Stimulated activated naive CD8-positive, alpha-beta T cell treated with anti-CD3 and anti-CD28 coated beads, Interleukin-15, Interleukin-2, amounts not matched to agents 100 ng/mL and 50 ng/mL, for 24 hours (primary cell): Measurements from ENCODE around the gene KAZN.

ENCODE experiments used
- H3K27ac Mint-ChIP-seq: one replicate; pipeline ENCODE4 v1.8.0; 2021; ENCODE audit warnings: mild to moderate bottlenecking, mixed read lengths
- H3K27me3 Mint-ChIP-seq: one replicate; pipeline ENCODE4 v1.8.0; 2021; ENCODE audit warnings: mixed read lengths
- H3K36me3 Mint-ChIP-seq: one replicate; pipeline ENCODE4 v1.8.0; 2021; ENCODE audit warnings: low read depth, mixed read lengths
- H3K4me1 Mint-ChIP-seq: one replicate; pipeline ENCODE4 v1.8.0; 2021; ENCODE audit warnings: low read depth, mixed read lengths
- H3K4me3 Mint-ChIP-seq: one replicate; pipeline ENCODE4 v1.8.0; 2021; ENCODE audit warnings: mild to moderate bottlenecking, mixed read lengths
- H3K9me3 Mint-ChIP-seq: one replicate; pipeline ENCODE4 v1.8.0; 2021; ENCODE audit warnings: mixed read lengths

Gene KAZN

DNA sequence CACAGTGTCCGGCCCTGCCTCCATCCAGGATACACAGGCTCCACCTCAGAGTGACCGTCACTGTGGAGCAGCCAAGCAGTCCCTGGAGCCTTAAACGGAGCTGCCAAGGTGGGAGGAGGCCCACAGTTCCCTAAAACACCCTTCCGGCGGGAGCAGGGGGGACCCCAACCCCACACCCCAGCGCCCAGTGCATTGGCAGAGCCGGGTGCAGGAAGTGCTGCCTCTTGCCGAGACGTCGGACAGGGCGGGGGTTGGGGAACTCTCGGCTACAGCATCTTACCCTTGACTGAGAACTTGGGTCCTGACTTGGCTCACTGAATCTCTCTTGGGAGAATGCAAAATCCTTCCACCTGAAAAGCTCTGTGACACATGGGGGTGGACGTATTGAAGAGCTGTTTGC is 516.4 kb downstream of the KAZN start:
- Mint-ChIP-seq H3K9me3 (no peaks in the 10 kb centered on the region), H3K4me1 (peaks cover 7% of the 10 kb centered on the region), H3K27me3 (peaks cover 4% of the 10 kb centered on the region), H3K36me3 (no peaks in the 10 kb centered on the region), H3K27ac (no peak overlapping the region), H3K4me3 (no peak overlapping the region)

DNA sequence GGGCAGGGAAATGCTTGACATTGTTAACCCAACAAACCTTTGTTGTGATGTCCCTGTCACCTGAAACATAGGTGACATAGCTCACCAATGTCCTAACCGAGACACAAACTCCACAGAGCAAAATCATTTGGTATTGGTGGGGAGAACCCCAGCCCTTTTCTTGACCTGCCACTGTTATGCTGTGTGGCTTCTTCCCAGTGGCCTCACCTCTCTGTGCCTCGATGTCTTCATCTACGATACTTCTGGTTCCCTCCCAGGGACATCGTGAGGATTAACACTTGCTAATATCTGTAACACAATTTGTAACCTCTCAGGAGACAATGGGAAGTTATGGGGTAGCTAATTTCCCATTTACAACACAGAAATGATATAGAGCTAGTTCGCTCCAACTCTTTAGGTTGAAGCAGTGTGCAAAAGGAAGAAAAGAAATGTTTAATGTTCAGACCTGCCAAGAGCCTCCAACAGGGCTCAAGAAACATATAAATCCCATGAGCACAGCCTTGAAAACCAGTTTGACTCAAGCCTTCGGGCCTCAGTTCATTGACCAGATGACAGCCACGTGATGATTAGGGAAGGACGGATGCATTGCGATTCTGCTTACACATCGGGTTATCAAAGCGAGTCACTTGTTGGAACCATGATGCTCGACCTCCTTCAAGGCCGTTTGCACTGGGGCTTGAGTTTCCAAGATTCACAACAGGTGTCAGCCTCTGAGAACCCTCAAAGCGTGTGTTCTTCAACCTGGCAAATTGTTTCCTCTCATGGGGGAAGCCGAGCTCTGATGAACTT is 517.3 kb downstream of the KAZN start:
- H3K27ac Mint-ChIP-seq: no peak overlapping the region
- no peak overlapping the region for H3K4me3 Mint-ChIP-seq
- peaks cover 4% of the 10 kb centered on the region for H3K27me3 Mint-ChIP-seq
- peaks cover 7% of the 10 kb centered on the region for H3K4me1 Mint-ChIP-seq
- no peaks in the 10 kb centered on the region for H3K36me3 Mint-ChIP-seq
- no peaks in the 10 kb centered on the region for H3K9me3 Mint-ChIP-seq

DNA sequence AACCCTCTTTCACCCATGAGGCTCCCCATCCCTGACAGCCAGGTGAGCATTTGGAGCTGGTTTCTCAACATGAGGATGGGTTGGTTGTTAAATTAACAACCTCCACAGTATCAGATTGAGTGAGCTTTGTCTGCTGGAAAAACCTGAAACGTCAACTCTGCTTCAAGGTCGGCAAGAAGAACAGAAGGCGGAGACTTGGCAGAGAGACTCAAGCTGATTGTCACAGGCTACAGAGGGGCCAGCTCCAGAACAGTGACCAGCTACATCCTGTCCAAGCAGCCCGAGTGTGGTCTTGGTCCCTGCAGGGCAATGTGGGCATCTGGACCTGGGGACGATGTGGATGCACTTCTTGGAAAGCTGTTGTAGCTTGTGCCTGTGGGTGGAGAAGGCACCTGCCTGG is 518.5 kb downstream of the KAZN start:
- H3K27me3 Mint-ChIP-seq: peaks cover 4% of the 10 kb centered on the region
- H3K9me3 Mint-ChIP-seq: no peaks in the 10 kb centered on the region
- H3K27ac Mint-ChIP-seq: no peak overlapping the region
- H3K36me3 Mint-ChIP-seq: no peaks in the 10 kb centered on the region
- H3K4me1 Mint-ChIP-seq: peaks cover 6% of the 10 kb centered on the region
- no peak overlapping the region for H3K4me3 Mint-ChIP-seq

DNA sequence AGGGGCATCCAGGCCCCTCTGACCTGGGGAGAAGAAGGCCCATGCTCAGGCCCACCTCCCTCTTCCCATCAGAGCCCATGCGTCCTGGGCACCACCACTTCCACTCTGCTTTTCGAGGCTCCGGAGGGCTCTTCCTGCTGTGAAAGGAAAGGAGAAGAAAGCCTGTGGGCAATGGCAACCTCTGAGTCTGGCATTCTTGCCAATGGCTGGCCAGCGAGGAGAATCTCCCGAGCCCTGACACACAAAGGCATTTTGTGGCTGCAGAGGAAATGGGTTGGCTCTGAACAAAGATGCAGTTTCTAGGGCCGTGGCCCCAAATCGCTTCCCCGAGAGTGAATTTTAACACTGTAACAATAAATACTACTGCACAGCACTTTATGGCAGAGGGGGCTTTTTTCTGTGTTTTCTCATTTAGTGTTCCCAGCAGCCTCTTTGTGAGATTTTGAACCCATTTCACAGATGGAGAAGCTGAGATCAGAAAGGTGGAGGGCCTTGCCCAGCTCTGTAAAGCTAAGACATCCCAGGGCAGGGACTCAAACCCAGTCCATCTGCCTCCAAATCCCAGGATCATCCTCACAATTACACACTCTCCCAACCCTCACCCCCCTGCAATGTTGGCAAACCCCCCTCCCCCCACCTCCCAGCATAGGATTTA is 519.3 kb downstream of the KAZN start:
- no peak overlapping the region for H3K27ac Mint-ChIP-seq
- peaks cover 4% of the 10 kb centered on the region for H3K27me3 Mint-ChIP-seq

DNA sequence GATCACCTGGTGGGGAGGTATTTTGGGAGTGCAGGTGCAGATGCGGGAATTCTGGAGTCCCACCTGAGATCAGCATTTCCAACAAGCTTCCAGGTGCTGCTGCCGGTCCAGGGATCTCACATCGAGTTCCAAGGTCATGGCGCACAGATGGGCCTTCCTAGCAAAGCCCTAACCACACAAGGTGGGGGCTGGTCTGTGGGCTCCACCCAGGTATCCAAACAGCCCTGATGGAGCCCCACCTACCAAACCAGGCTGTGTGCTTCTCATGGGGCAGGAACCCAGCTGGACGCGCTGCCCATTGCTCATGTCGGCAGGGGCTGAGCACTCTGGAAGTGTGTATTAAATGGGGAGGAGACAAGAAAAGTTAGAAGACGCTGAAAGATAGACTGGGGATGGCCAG is 520.1 kb downstream of the KAZN start:
- no peak overlapping the region for H3K4me3 Mint-ChIP-seq
- peaks cover 4% of the 10 kb centered on the region for H3K27me3 Mint-ChIP-seq
- no peak overlapping the region for H3K27ac Mint-ChIP-seq
- H3K9me3 Mint-ChIP-seq: no peaks in the 10 kb centered on the region
- H3K4me1 Mint-ChIP-seq: no peaks in the 10 kb centered on the region
- H3K36me3 Mint-ChIP-seq: no peaks in the 10 kb centered on the region

More for the DNA sequence above, 519.3 kb downstream of the KAZN start:
- no peak overlapping the region for H3K4me3 Mint-ChIP-seq
- H3K36me3 Mint-ChIP-seq: no peaks in the 10 kb centered on the region
- H3K4me1 Mint-ChIP-seq: no peaks in the 10 kb centered on the region
- no peaks in the 10 kb centered on the region for H3K9me3 Mint-ChIP-seq

DNA sequence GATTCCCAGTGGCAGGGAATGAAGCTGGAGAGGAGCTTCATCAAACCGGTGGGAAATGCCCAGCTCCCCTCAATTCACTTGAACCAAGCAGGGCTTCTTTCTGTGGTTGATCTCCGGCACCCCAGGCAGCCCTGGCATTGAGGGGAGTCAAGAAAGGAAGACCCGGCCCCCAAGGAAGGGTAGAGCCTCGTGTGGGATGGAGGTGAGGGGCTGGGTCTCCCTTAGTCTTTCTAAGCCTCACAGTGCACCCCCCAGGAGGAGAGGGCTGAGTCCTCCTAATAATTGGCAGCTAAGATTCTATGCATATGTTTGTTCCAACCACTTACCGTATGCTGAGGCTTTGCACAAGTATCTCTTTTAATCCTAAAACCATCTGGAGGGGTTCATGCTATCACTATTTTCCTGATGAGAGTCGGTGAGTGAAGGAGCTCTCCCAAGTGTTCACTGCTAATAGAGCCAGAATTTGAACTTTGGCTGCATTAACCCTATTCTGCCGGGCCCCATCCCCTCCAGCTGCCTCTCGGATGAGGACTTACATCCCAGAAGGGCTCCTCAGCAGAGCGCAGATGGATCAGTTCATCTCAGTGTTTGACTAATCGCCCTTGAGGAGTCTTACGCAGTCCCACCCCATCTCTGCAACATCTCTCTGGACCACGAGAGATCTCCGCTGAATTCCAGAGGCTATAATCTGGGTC is 521.9 kb downstream of the KAZN start:
- Mint-ChIP-seq H3K9me3 (no peaks in the 10 kb centered on the region), H3K36me3 (no peaks in the 10 kb centered on the region), H3K4me3 (no peak overlapping the region), H3K4me1 (no peaks in the 10 kb centered on the region), H3K27me3 (no peaks in the 10 kb centered on the region), H3K27ac (no peak overlapping the region)

DNA sequence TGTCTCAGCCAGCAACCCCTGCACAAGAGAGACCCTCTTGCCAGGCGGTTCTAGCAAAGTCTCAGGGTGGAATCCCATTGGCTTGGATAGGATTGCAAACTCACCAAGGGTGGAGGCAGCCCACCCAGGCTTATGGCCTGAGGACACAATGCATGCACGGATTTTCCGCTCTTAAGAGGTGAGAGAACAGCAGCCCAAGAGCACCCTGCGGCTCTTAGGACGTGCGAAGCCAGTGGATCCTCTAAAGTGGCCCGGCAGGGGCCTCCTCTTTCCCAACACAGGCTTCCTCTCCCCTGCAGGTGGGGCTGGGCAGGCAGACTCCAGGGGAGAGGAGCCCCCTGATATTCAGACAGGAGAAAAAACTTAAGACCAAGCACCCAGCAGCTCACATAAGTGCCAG is 523.8 kb downstream of the KAZN start:
- H3K27ac Mint-ChIP-seq: no peak overlapping the region
- H3K27me3 Mint-ChIP-seq: no peaks in the 10 kb centered on the region
- no peaks in the 10 kb centered on the region for H3K4me1 Mint-ChIP-seq
- no peaks in the 10 kb centered on the region for H3K36me3 Mint-ChIP-seq
- no peak overlapping the region for H3K4me3 Mint-ChIP-seq
- H3K9me3 Mint-ChIP-seq: no peaks in the 10 kb centered on the region

DNA sequence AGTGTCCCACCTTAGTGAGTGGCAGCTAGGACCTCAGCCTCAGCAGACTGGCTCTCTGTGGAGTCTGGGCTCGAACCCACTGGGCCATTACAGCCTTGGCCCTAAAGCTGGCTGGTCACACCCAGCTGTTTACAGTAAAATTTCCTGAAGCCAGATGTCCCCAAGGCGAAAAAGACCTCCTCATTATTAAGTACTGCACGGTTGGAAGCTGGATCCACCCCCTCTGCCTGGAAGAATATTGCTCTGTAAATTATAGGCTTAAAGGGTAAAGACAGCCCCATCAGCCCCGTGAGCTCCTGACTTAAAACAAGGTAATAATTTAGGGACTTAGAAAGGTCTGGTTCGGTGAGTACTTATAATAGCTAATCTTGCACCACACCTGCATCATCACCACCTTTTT is 524.8 kb downstream of the KAZN start:
- no peak overlapping the region for H3K4me3 Mint-ChIP-seq
- no peak overlapping the region for H3K27ac Mint-ChIP-seq
- no peaks in the 10 kb centered on the region for H3K36me3 Mint-ChIP-seq
- H3K9me3 Mint-ChIP-seq: no peaks in the 10 kb centered on the region
- H3K4me1 Mint-ChIP-seq: no peaks in the 10 kb centered on the region
- H3K27me3 Mint-ChIP-seq: no peaks in the 10 kb centered on the region

DNA sequence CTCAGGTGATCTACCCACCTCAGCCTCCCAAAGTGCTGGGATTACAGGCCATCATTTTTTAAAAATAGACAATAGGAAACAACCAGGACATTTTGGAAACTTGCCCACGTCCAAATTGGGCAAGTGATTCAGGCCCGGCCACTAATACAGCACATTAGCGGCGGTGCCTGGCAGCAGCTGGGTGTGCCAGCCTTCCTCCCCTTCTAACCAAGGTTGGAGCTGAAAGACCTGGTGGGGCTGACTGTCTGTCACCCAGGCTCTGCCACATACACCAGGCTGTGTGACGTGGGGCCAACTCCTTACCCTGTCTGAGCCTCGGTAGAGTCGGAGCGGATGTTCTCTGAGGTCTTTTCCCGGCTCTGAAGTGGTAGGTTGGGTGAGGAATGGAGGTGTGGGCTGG is 525.4 kb downstream of the KAZN start:
- Mint-ChIP-seq H3K36me3 (no peaks in the 10 kb centered on the region), H3K9me3 (no peaks in the 10 kb centered on the region), H3K27ac (no peak overlapping the region), H3K27me3 (no peaks in the 10 kb centered on the region), H3K4me3 (no peak overlapping the region), H3K4me1 (no peaks in the 10 kb centered on the region)

DNA sequence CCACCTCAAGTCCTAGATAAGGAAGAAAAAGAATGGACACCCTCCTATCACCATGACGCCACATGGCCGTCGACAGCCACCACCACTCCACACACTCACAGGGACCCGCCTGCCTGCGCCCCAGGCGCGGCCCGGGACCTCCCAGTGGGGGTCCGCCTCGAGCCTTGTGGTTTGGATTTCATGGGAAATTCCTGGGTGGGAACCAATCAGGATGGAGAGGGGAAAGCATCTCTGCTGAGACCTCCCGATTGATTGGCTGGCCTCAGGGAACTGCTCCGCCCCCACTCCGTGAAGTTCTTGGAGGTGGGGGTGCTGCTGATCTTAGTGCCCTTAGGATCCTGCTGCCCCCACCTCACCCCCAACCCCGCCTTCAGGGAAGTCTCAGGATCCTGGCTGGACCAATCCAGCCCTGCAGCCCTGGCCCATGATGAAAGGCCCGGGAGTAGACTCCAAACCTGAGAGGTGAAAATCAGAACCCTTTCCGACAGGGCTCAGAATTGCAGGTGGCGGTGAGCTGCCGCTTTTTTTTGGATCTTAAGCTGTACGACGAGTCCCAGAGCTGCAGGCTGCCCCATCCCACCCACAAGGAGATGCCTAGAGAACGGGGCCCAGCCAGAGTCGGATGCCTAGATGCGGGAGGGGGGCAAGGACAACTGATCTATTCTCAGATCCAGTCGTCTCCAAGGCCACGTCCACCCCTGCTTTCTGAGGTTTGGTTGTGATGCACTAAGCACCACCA is 526.0 kb downstream of the KAZN start:
- Mint-ChIP-seq H3K36me3 (no peaks in the 10 kb centered on the region), H3K27ac (no peak overlapping the region), H3K4me3 (no peak overlapping the region), H3K27me3 (no peaks in the 10 kb centered on the region), H3K4me1 (no peaks in the 10 kb centered on the region), H3K9me3 (no peaks in the 10 kb centered on the region)

DNA sequence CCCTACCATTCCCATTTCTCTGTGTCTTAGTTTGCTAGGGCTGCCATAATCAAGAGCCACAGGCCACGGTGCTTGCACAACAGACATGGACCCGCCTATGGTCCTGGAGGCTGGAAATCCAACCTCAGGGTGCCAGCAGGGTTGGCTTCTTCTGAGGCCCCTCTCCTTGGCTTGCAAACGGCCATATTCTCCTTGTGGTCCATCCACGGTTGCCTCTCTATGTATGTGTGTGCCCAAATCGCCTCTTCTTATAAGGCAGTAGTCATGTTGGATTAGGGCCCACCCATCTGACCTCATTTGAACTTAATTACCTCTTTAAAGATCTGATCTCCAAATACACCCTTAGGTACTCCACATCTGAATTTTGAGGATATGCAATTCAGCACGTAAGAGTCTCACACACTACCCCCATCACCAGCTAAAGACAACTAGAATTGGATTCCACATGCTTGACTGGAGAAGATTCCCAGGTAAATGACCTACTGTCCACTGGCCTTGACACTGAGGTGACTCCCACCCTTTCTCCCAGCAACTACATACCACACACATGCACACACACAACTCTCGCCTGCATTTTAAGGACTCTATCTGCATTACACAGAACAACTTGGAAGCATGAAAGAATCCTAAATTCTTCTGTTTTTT is 526.7 kb downstream of the KAZN start:
- no peak overlapping the region for H3K27ac Mint-ChIP-seq
- H3K27me3 Mint-ChIP-seq: no peaks in the 10 kb centered on the region
- H3K9me3 Mint-ChIP-seq: no peaks in the 10 kb centered on the region
- H3K36me3 Mint-ChIP-seq: no peaks in the 10 kb centered on the region
- H3K4me3 Mint-ChIP-seq: no peak overlapping the region
- H3K4me1 Mint-ChIP-seq: no peaks in the 10 kb centered on the region

DNA sequence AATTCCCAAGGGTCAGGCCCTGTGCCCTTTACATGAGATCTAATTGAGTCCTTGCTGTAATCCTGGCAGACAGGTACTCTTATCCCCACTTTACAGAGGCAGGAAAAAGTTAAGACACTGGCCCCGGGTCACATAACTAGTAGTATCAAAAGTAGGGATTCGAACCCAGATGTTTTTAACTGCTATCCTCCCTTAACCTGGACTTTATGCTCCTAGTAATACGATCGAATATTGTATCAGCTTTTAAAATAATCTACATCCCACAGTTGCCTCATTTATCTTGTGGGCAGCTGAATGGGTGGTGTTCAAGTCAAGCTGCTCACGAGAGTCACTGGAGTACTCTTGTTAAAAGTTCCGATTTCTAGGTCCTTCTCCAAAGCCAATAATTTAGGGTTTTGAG is 529.6 kb downstream of the KAZN start:
- no peaks in the 10 kb centered on the region for H3K36me3 Mint-ChIP-seq
- H3K9me3 Mint-ChIP-seq: no peaks in the 10 kb centered on the region
- no peak overlapping the region for H3K27ac Mint-ChIP-seq
- H3K4me1 Mint-ChIP-seq: no peaks in the 10 kb centered on the region
- H3K27me3 Mint-ChIP-seq: peaks cover 6% of the 10 kb centered on the region
- H3K4me3 Mint-ChIP-seq: no peak overlapping the region

DNA sequence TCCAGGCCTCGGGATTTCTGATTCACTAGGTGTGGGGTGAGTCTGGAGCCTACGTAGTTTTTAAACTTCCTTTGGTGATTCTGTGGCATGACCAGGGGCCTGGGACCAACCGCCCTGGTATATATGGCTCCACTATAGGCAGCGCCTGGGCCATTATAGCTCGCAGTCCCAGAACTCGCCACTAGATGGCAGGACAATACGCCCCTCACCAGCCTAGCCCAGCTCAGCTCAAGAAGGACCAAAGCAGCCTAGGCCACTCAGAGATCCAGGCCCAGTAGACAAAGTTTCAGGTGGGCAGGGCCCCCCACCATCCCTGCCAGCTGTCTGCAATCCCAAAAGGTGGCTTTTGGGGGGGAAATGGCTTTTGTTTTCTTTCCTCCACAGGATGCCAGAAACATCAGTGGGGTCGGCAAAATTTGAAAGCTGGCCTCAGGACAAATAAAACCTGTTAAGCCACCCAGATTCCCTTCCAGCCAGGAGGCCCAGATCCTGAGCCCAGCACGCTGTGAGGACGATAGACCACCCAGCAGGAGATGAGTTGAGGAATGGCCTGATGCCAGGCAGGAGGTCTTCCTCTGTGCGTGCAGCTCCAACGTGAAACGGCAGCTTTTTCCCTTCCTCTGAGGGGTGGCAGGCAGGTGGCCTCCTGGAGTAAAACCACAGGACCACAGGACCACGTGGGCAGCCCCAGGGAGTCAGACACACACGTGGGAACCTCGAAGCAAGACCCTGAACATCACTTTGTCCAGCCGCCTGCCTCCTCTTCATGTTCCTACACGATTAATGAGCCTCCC is 530.2 kb downstream of the KAZN start:
- peaks cover 11% of the 10 kb centered on the region for H3K27me3 Mint-ChIP-seq
- H3K4me1 Mint-ChIP-seq: no peaks in the 10 kb centered on the region
- no peak overlapping the region for H3K27ac Mint-ChIP-seq
- H3K4me3 Mint-ChIP-seq: no peak overlapping the region
- H3K36me3 Mint-ChIP-seq: no peaks in the 10 kb centered on the region
- no peaks in the 10 kb centered on the region for H3K9me3 Mint-ChIP-seq

DNA sequence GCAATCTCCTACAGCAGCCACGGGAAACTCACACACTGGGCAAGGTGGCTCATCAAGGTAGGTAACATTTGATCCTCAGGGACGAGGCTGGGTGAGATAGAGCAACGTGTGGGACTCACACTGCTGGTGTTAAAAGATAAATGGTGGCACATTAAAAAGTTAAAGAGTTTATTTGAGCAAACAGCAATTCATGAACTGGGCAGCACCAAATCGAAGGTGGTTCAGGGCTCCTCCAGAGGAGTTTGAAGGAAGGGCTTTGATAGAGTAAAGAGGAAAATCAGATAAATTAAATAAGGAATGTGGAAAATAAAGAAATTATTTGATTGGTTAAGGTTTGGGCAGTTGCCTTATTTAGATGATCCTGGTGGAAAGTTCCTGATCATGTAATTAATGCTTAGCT is 531.5 kb downstream of the KAZN start:
- no peaks in the 10 kb centered on the region for H3K4me1 Mint-ChIP-seq
- H3K9me3 Mint-ChIP-seq: no peaks in the 10 kb centered on the region
- H3K4me3 Mint-ChIP-seq: no peak overlapping the region
- no peak overlapping the region for H3K27ac Mint-ChIP-seq
- H3K27me3 Mint-ChIP-seq: peaks cover 21% of the 10 kb centered on the region
- no peaks in the 10 kb centered on the region for H3K36me3 Mint-ChIP-seq
